GM04504 (cell line): ENCODE results near the gene C1QTNF2.

Experiments used
- DNase-seq: peaks from one replicate; pipeline ENCODE4 v3.0.0-alpha.2; 2012; ENCODE audit warnings: low read depth

The C1QTNF2 gene

GRCh38 chr5:160371294-160371693 is 868 bp upstream of the C1QTNF2 start:
- no peak for DNase-seq

GRCh38 chr5:160370713-160371034 is 248 bp upstream of the C1QTNF2 start:
- DNase-seq: no peak

GRCh38 chr5:160367885-160368284 is 2.5 kb downstream of the C1QTNF2 start:
- DNase-seq: no peak

- no peak for DNase-seq
Observed at GRCh38 chr5:160367261-160367660, 3.2 kb downstream of the C1QTNF2 start.

GRCh38 chr5:160366230-160366629 is 4.2 kb downstream of the C1QTNF2 start:
- no peak for DNase-seq

- DNase-seq: no peak
Observed at GRCh38 chr5:160363660-160364395, 6.6 kb downstream of the C1QTNF2 start.

GRCh38 chr5:160363211-160363610 is 7.2 kb downstream of the C1QTNF2 start:
- no peak for DNase-seq

GRCh38 chr5:160361624-160362228 is 8.7 kb downstream of the C1QTNF2 start:
- no peak for DNase-seq

- DNase-seq: no peak
Observed at GRCh38 chr5:160360310-160360709, 10.1 kb downstream of the C1QTNF2 start.

GRCh38 chr5:160359816-160360215 is 10.6 kb downstream of the C1QTNF2 start:
- no peak for DNase-seq

GRCh38 chr5:160359242-160359641 is 11.2 kb downstream of the C1QTNF2 start:
- DNase-seq: no peak

GRCh38 chr5:160357861-160358411 is 12.5 kb downstream of the C1QTNF2 start:
- no peak for DNase-seq

GRCh38 chr5:160357394-160357793 is 13.0 kb downstream of the C1QTNF2 start:
- no peak for DNase-seq

GRCh38 chr5:160356550-160357347 is 13.7 kb downstream of the C1QTNF2 start:
- no peak for DNase-seq

- no peak for DNase-seq
Observed at GRCh38 chr5:160354666-160355065, 15.8 kb downstream of the C1QTNF2 start.

- no peak for DNase-seq
Observed at GRCh38 chr5:160353379-160353778, 17.0 kb downstream of the C1QTNF2 start.

- no peak for DNase-seq
Observed at GRCh38 chr5:160352308-160352707, 18.1 kb downstream of the C1QTNF2 start.

GRCh38 chr5:160349935-160350303 is 20.5 kb downstream of the C1QTNF2 start:
- DNase-seq: no peak

- no peak for DNase-seq
Observed at GRCh38 chr5:160349249-160349934, 21.0 kb downstream of the C1QTNF2 start.

- no peak for DNase-seq
Observed at GRCh38 chr5:160348080-160348479, 22.3 kb downstream of the C1QTNF2 start.

GRCh38 chr5:160347448-160347847 is 23.0 kb downstream of the C1QTNF2 start:
- no peak for DNase-seq

GRCh38 chr5:160342413-160342941 is 27.9 kb downstream of the C1QTNF2 start:
- DNase-seq: peak; percentile 65
